Ishikawa (cell line): Measurements from ENCODE around the gene BLID.

Experiments used
- CEBPB ChIP-seq: IDR thresholded peaks from 2 replicates; pipeline ENCODE4 v1.6.1; 2012
- EP300 ChIP-seq: IDR thresholded peaks from 2 replicates; pipeline ENCODE4 v1.6.1; 2012; ENCODE audit warnings: borderline replicate concordance
- NFIC ChIP-seq: IDR thresholded peaks from 2 replicates; pipeline ENCODE4 v1.6.1; 2012
- RAD21 ChIP-seq: IDR thresholded peaks from 2 replicates; pipeline ENCODE4 v1.6.1; 2012; ENCODE audit warnings: low read depth
- REST ChIP-seq: IDR thresholded peaks from 2 replicates; pipeline ENCODE4 v1.6.1; 2012; ENCODE audit warnings: low read depth, mild to moderate bottlenecking
- TAF1 ChIP-seq: IDR thresholded peaks from 2 replicates; pipeline ENCODE4 v1.6.1; 2012; ENCODE audit warnings: low read depth, mild to moderate bottlenecking
- TEAD4 ChIP-seq: IDR thresholded peaks from 2 replicates; pipeline ENCODE4 v1.6.1; 2012
- YY1 ChIP-seq: IDR thresholded peaks from 2 replicates; pipeline ENCODE4 v1.6.1; 2012; ENCODE audit warnings: low read depth
- TF ChIP-seq, protein P1 (sequence below): IDR thresholded peaks from 2 replicates; pipeline ENCODE4 v1.6.1; 2012

DNA sequence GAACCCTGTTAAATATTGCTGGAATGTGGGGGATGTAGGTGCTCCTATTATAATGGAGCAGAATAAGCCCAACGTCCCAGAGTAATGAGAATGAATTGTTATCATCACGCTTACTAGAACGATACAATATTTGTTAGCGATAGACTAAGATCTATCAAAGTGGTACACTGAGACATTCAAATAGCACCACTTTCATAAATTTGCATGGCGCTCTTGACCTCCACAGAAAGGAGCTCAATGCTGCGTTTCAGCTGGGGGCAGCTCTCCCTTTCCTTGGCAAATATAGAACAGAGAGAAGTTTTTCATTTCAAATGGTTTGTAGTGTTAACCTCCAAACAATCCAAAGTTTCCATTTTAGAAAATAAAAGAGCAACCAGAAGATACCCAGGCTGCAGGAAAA lies 38.2 kb upstream of the BLID start:
- no peak for TF ChIP-seq TAF1
- TF ChIP-seq NFIC: no peak
- TF ChIP-seq EP300: no peak
- no peak for TF ChIP-seq REST
- TF ChIP-seq, protein P1, sequence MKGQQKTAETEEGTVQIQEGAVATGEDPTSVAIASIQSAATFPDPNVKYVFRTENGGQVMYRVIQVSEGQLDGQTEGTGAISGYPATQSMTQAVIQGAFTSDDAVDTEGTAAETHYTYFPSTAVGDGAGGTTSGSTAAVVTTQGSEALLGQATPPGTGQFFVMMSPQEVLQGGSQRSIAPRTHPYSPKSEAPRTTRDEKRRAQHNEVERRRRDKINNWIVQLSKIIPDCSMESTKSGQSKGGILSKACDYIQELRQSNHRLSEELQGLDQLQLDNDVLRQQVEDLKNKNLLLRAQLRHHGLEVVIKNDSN: no peak
- TF ChIP-seq CEBPB: no peak
- no peak for TF ChIP-seq YY1
- TF ChIP-seq RAD21: no peak
- no peak for TF ChIP-seq TEAD4
